Uterus (tissue), 4 donors: ENCODE results near the gene SLC16A3. TPM values are rescaled to one million over a fixed set of nuclear protein-coding genes. Genes with fewer than 3 reads are reported as not detected.

Experiments
- DNase-seq, 2 donors: peaks; one replicate each; pipeline ENCODE4 v3.0.0-alpha.2; 2019 to 2020
- H3K27ac ChIP-seq, 2 donors: fragments of 200-600 bp; sonication (generic); 1 replicate in 1 of 2; 2 replicates in 1 of 2; pipeline ENCODE4 v1.5.1; 2016 to 2018
- H3K27me3 ChIP-seq, 2 donors: fragments of 200-600 bp; sonication (generic); one replicate each; pipeline ENCODE4 v1.5.1; 2018 to 2019; ENCODE audit warnings: control low read depth in 1 of 2
- H3K36me3 ChIP-seq, 2 donors: fragments of 200-600 bp; sonication (generic); one replicate each; pipeline ENCODE4 v1.5.1; 2019; ENCODE audit warnings: control low read depth in 1 of 2
- H3K4me1 ChIP-seq, 2 donors: fragments of 200-600 bp; sonication (generic); one replicate each; pipeline ENCODE4 v1.5.1; 2018 to 2019; ENCODE audit warnings: control low read depth in 1 of 2
- H3K4me3 ChIP-seq, 2 donors: fragments of 200-600 bp; sonication (generic); 1 replicate in 1 of 2; 2 replicates in 1 of 2; pipeline ENCODE4 v1.5.1; 2018 to 2019; ENCODE audit warnings: mild to moderate bottlenecking in 1 of 2
- H3K9me3 ChIP-seq, 2 donors: fragments of 200-600 bp; sonication (generic); one replicate each; pipeline ENCODE4 v1.5.1; 2019; ENCODE audit warnings: control low read depth in 1 of 2
- POLR2A ChIP-seq, 2 donors: fragments of 450-650 bp; IDR thresholded peaks; one replicate each; pipeline ENCODE4 v1.6.1; 2016; ENCODE audit warnings: antibody characterized with exemption in 2 of 2, mild to moderate bottlenecking in 1 of 2, moderate library complexity in 1 of 2
- intact Hi-C: fragments of 100-400 bp; cut with DNase I; formaldehyde crosslinking; loops from one replicate; pipeline ENCODE4 v1.15.1; 2023; ENCODE audit warnings: low total_unique reads
- total RNA-seq, 4 donors: library from RNA; depleted of rRNA in 3 of 4; stranded (reverse); fragments of >200 nt in 3 of 4; gene quantifications; one replicate each; pipeline versions ENCODE4 v1.1.0 to v1.2.4, GENCODE V29; 2014 to 2023
- TF ChIP-seq, protein P1 (sequence below), 4 experiments: fragments of 200-600 bp in 2 of 4; fragments of 450-650 bp in 2 of 4; sonication (generic) in 2 of 4; IDR thresholded peaks; one replicate each; pipeline ENCODE4 v1.5.1; 2016 to 2019; ENCODE audit warnings: antibody characterized with exemption in 4 of 4, mild to moderate bottlenecking in 2 of 4, moderate library complexity in 1 of 4
- donor health status: DM: yes; HTN: yes; CAD: no.

The SLC16A3 gene
- total RNA-seq, 4 donors from 2014 or later, result 1.5 to 28.6 (median 12.2) TPM

GRCh38 chr17:82231312-82231561 lies 2.4 kb downstream of the SLC16A3 start:
- Histone ChIP-seq H3K36me3 (no peaks in the 10 kb centered on the region), H3K27ac (peak overlapping the region; percentile 83 to 88), H3K9me3 (no peaks in the 10 kb centered on the region), H3K4me1 (peaks cover 0 to 13% of the 10 kb centered on the region in 2 donors), H3K27me3 (peaks cover 0 to 6% of the 10 kb centered on the region in 2 donors), H3K4me3 (peak overlapping the region; percentile 47 to 53)
- DNase-seq, result no peak
- TF ChIP-seq, protein P1, sequence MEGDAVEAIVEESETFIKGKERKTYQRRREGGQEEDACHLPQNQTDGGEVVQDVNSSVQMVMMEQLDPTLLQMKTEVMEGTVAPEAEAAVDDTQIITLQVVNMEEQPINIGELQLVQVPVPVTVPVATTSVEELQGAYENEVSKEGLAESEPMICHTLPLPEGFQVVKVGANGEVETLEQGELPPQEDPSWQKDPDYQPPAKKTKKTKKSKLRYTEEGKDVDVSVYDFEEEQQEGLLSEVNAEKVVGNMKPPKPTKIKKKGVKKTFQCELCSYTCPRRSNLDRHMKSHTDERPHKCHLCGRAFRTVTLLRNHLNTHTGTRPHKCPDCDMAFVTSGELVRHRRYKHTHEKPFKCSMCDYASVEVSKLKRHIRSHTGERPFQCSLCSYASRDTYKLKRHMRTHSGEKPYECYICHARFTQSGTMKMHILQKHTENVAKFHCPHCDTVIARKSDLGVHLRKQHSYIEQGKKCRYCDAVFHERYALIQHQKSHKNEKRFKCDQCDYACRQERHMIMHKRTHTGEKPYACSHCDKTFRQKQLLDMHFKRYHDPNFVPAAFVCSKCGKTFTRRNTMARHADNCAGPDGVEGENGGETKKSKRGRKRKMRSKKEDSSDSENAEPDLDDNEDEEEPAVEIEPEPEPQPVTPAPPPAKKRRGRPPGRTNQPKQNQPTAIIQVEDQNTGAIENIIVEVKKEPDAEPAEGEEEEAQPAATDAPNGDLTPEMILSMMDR (IDR thresholded peaks at IDR 0.05), result no peak
- TF ChIP-seq POLR2A (IDR thresholded peaks at IDR 0.05), result no peak
- intact Hi-C loops, result loop anchor here (10.0 kb wide), 1 partner anchor 94 kb away; no protein-coding TSS in a partner anchor

GRCh38 chr17:82231562-82232321 lies 2.9 kb downstream of the SLC16A3 start:
- H3K36me3 ChIP-seq, result no peaks in the 10 kb centered on the region
- peaks cover 0 to 6% of the 10 kb centered on the region in 2 donors for H3K27me3 ChIP-seq
- DNase-seq, result peak; percentile 82 to 89
- peak overlapping the region; percentile 83 to 88 for H3K27ac ChIP-seq
- peaks cover 0 to 14% of the 10 kb centered on the region in 2 donors for H3K4me1 ChIP-seq
- no peaks in the 10 kb centered on the region for H3K9me3 ChIP-seq
- TF ChIP-seq, protein P1 (IDR thresholded peaks at IDR 0.05), result no peak
- TF ChIP-seq POLR2A (IDR thresholded peaks at IDR 0.05), result peak; percentile 9 to 39
- peak overlapping the region; percentile 47 to 53 for H3K4me3 ChIP-seq
- intact Hi-C loops, result loop anchor here (10.0 kb wide), 1 partner anchor 93 kb away; no protein-coding TSS in a partner anchor

DNA sequence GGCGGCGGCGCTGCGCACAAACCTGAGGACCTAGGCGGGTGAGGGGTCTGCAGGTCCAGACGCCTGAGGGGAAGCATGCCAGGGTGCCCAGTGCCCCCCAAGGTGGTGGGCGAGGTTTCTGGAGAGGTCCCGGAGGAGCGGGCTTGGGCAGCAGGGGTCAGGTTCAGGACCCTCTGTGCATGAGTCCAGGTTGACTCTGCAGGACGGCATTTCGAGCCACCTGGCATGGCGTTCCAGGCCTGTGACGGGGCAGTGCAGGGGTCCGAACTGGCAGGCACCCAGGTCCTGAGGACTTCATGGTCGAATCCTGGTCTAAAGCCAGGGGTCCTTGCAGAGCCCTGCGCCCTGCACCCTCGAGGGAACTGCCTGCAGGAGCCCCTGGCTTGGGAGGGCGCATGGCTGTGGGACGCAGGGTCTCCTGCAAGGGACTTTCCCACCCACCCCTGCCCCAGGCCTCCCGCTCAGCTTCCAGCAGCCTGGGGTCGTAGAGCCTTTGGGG lies 3.5 kb downstream of the SLC16A3 start:
- intact Hi-C loops, result loop anchor here (10.0 kb wide), 1 partner anchor 92 kb away; no protein-coding TSS in a partner anchor
- Histone ChIP-seq H3K4me1 (peaks cover 0 to 14% of the 10 kb centered on the region in 2 donors), H3K36me3 (no peaks in the 10 kb centered on the region), H3K27me3 (peaks cover 0 to 6% of the 10 kb centered on the region in 2 donors), H3K27ac (peak overlapping the region; percentile 83 to 88), H3K4me3 (peak overlapping the region; percentile 47 to 53), H3K9me3 (no peaks in the 10 kb centered on the region)
- DNase-seq, result peak in 1 of 2 donors; percentile 27
- TF ChIP-seq, protein P1 (IDR thresholded peaks at IDR 0.05), result no peak
- no peak for TF ChIP-seq POLR2A (IDR thresholded peaks at IDR 0.05)

DNA sequence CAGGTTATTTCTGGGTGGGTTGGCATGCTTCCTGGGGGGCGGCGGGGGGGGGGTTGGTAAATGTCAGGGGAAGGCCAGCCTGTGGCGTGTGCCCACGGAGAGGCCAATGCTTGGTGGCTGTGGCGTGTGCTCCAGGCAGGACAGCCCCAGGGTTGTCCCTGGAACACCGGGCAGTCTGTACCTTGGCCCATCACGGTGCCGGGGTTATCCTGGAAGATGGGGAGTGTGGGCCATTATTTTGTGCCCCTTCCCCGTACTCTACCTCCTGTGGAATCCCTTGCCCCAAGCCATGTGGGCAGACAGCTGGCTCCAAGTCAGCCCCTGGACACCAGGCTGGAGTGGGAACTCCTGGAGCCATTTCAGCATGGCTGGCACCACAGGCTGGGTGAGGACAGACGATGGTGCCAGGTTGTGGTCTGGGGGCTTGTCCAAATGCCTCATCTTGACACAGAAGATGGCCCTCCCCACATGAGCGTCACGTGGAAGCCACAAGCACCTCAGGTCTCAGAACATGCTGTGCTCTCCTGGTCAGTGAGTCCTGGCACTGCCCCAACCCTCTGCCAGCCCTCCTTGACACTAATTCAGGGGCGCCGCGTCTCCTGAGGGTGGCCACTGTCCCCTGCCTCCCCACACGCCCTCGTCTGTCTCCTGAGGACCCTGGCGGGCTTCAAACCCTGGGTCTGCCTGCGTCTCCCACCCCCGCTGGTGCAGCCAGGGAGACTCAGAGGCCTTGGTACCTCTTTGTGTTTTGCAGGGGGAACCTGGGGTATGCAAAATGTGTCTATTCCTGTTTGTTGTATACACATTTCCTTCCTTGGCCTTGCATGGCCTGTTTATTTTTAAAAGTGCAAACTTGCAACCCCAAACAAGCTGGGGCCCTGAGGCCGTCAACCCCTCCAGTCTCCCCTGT lies 4.3 kb downstream of the SLC16A3 start:
- peak in 1 of 2 donors; percentile 23 for DNase-seq
- H3K27ac ChIP-seq, result no peak overlapping the region
- H3K4me3 ChIP-seq, result no peak overlapping the region
- H3K4me1 ChIP-seq, result peaks cover 2 to 20% of the 10 kb centered on the region in 2 donors
- peaks cover 0 to 5% of the 10 kb centered on the region in 2 donors for H3K27me3 ChIP-seq
- intact Hi-C loops, result loop anchor here (10.0 kb wide), 1 partner anchor 92 kb away; no protein-coding TSS in a partner anchor
- H3K36me3 ChIP-seq, result no peaks in the 10 kb centered on the region
- H3K9me3 ChIP-seq, result no peaks in the 10 kb centered on the region
- TF ChIP-seq, protein P1 (IDR thresholded peaks at IDR 0.05), result no peak
- TF ChIP-seq POLR2A (IDR thresholded peaks at IDR 0.05), result no peak
